Activated CD4-positive, alpha-beta memory T cell treated with anti-CD3 and anti-CD28 coated beads for 36 hours (primary cell): ENCODE data around the gene SLC25A13. TPM values are rescaled to one million over a fixed set of nuclear protein-coding genes. Genes with fewer than 3 reads are reported as not detected.

Experiments used
- CTCF ChIA-PET: fragments of 350-600 bp; sonication (Branson Sonifier 250); formaldehyde crosslinking; loops from one replicate; lab custom pipeline; 2021; ENCODE audit warnings: antibody characterized with exemption, inconsistent platforms; lab: Charles Lee
- POLR2A ChIA-PET: fragments of 350-600 bp; sonication (Branson Sonifier 250); formaldehyde crosslinking; loops from one replicate; lab custom pipeline; 2021; ENCODE audit warnings: antibody characterized with exemption; lab: Charles Lee
- DNase-seq: peaks from one replicate; pipeline ENCODE4 v3.0.0-alpha.2; 2020
- H3K27ac Mint-ChIP-seq: one replicate; pipeline ENCODE4 v1.8.0; 2021; ENCODE audit warnings: mixed read lengths
- H3K27me3 Mint-ChIP-seq: one replicate; pipeline ENCODE4 v1.8.0; 2021; ENCODE audit warnings: mixed read lengths
- H3K36me3 Mint-ChIP-seq: one replicate; pipeline ENCODE4 v1.8.0; 2021; ENCODE audit warnings: mixed read lengths
- H3K4me1 Mint-ChIP-seq: one replicate; pipeline ENCODE4 v1.8.0; 2021; ENCODE audit warnings: low read depth, mixed read lengths
- H3K4me3 Mint-ChIP-seq: one replicate; pipeline ENCODE4 v1.8.0; 2021; ENCODE audit warnings: mild to moderate bottlenecking, mixed read lengths
- H3K9me3 Mint-ChIP-seq: one replicate; pipeline ENCODE4 v1.8.0; 2021; ENCODE audit warnings: mixed read lengths
- intact Hi-C: fragments of 100-400 bp; cut with micrococcal nuclease; formaldehyde crosslinking; loops from one replicate; pipeline ENCODE4 v1.15.1; 2023
- total RNA-seq, 2 experiments: library from RNA; stranded (reverse); gene quantifications; one replicate each; pipeline ENCODE4 v1.2.3, GENCODE V29; 2021

SLC25A13 gene
- total RNA-seq, 2 experiments from 2014 or later: 7.5 to 7.9 TPM

DNA sequence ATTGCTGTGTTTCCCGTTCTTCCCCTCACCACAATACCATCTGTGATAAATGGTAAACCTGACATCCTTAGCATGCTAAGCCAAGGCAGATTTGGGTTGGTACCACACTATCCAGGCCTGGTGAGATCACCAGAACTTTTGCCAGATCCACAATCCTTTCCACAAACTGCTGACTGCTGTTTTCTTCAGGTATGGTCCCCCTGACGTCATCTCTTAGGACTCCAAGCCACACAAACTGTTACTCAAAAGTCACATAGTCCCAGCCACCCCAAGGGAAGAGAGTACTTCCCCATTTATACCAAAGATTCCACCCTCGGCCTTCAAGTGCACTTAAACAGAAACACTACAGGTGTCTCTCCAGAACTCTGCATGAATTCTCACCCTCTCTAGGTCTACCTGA is 34.8 kb downstream of the SLC25A13 start:
- no peak for DNase-seq
- H3K4me3 Mint-ChIP-seq: no peak overlapping the region
- peaks cover 5% of the 10 kb centered on the region for H3K9me3 Mint-ChIP-seq
- H3K27me3 Mint-ChIP-seq: no peaks in the 10 kb centered on the region
- H3K36me3 Mint-ChIP-seq: peaks cover 15% of the 10 kb centered on the region
- POLR2A ChIA-PET: interaction anchor here (1.7 kb wide), 1 partner anchor 17 kb away, joined by 6 read pairs; no protein-coding TSS in a partner anchor
- CTCF ChIA-PET: no interaction called here
- no peak overlapping the region for H3K27ac Mint-ChIP-seq
- intact Hi-C loops: no loop called here
- H3K4me1 Mint-ChIP-seq: peaks cover 46% of the 10 kb centered on the region

DNA sequence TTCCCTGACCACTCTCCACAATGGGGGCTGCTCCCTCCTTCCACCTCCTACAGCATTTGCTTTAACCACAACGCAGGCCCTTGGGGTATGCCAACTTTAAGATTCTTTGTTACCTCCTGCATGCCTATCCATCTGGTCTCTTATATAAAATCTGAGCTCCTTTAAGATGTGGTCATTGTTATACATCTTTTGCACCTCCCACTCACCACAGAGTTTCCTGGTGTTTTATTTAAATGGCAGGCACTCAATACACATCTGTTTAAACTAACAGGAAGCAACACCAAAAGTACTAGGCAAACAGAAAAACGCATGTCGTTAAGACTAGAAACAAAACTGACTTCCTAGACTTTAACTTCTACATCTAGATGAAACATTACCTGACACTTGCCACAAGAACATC is 36.3 kb downstream of the SLC25A13 start:
- ChIA-PET POLR2A (interaction anchor here (0.6 to 2.0 kb wide), 2 partner anchors 18 to 845 kb away, joined by 3 to 20 read pairs; no protein-coding TSS in a partner anchor), CTCF (no interaction called here)
- Mint-ChIP-seq H3K27me3 (no peaks in the 10 kb centered on the region), H3K4me1 (peaks cover 46% of the 10 kb centered on the region), H3K36me3 (peaks cover 14% of the 10 kb centered on the region), H3K9me3 (peaks cover 5% of the 10 kb centered on the region), H3K27ac (peak overlapping the region; percentile 55), H3K4me3 (no peak overlapping the region)
- intact Hi-C loops: loop anchor here (1.0 kb wide), 2 partner anchors 19 to 35 kb away; no protein-coding TSS in a partner anchor
- peak; percentile 12 for DNase-seq

DNA sequence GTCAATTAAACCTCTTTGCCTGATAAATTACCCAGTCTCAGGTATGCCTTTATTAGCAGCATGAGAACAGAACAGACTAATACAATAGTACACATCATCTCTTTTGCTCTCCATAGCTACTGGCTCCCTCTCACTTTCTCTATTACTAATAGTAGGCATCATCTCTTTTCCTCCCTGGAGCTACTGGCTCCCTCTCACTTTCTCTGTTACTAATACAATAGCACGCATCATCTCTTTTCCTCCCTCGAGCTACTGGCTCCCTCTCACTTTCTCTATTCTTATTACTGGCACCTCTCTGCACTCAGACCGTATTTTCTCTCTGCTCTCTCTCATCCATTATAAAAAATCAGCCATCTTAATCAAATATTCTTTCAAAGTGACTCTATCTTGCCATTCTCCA is 37.1 kb downstream of the SLC25A13 start:
- intact Hi-C loops: loop anchor here (1.0 kb wide), 2 partner anchors 19 to 35 kb away; no protein-coding TSS in a partner anchor
- Mint-ChIP-seq H3K4me1 (peaks cover 46% of the 10 kb centered on the region), H3K27ac (peak overlapping the region; percentile 55), H3K9me3 (peaks cover 3% of the 10 kb centered on the region), H3K36me3 (peaks cover 15% of the 10 kb centered on the region), H3K27me3 (no peaks in the 10 kb centered on the region), H3K4me3 (no peak overlapping the region)
- ChIA-PET POLR2A (interaction anchor here (2.0 kb wide), 1 partner anchor 19 kb away, joined by 20 read pairs; no protein-coding TSS in a partner anchor), CTCF (interaction anchor here (0.7 kb wide), 1 partner anchor 549 kb away, joined by 3 read pairs; no protein-coding TSS in a partner anchor)
- peak; percentile 11 for DNase-seq

DNA sequence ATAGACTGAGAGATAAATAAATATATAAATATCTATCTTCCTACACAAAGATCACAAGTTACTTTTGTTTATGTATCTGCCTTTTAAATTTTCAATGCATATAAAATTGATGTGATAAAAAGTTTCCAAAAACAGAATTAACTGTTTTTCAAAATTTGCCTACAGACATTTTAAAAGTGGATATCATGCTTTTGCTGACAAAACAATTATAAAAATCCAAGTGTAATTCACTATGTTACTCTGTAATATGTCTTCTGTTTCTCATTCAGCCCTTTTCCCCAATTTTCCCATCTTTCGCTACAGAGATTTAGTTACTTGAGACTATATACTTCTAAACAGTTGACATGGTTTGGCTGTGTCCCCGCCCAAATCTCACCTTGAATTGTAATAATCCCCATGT is 37.7 kb downstream of the SLC25A13 start:
- POLR2A ChIA-PET: interaction anchor here (2.0 kb wide), 1 partner anchor 20 kb away, joined by 20 read pairs; no protein-coding TSS in a partner anchor
- H3K36me3 Mint-ChIP-seq: peaks cover 13% of the 10 kb centered on the region
- H3K4me1 Mint-ChIP-seq: peaks cover 43% of the 10 kb centered on the region
- no peaks in the 10 kb centered on the region for H3K27me3 Mint-ChIP-seq
- CTCF ChIA-PET: interaction anchor here (0.7 kb wide), 1 partner anchor 550 kb away, joined by 3 read pairs; no protein-coding TSS in a partner anchor
- no peak for DNase-seq
- no peak overlapping the region for H3K4me3 Mint-ChIP-seq
- H3K9me3 Mint-ChIP-seq: peaks cover under 1% of the 10 kb centered on the region
- H3K27ac Mint-ChIP-seq: no peak overlapping the region
- intact Hi-C loops: no loop called here

DNA sequence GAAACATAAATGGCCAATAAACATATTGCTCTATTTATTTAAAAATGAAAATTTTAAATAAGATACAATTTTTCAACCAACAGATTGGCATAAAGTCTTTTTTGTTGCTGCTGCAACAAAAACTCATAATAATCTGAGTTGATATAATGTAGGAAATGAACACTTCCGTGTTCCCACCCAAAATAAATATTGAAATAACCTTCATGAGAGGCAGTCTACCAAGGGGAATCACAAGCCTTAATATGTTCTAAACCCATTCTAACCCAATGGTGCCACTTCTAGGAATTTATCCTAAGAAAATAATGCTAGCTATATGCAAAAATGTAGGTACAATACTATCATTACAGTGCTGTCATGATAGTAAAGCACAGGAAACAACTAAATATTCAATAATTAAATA is 39.1 kb downstream of the SLC25A13 start:
- Mint-ChIP-seq H3K9me3 (no peaks in the 10 kb centered on the region), H3K27ac (no peak overlapping the region), H3K27me3 (no peaks in the 10 kb centered on the region), H3K4me1 (peaks cover 41% of the 10 kb centered on the region), H3K36me3 (peaks cover 13% of the 10 kb centered on the region), H3K4me3 (no peak overlapping the region)
- CTCF ChIA-PET: no interaction called here
- POLR2A ChIA-PET: no interaction called here
- intact Hi-C loops: no loop called here
- no peak for DNase-seq

DNA sequence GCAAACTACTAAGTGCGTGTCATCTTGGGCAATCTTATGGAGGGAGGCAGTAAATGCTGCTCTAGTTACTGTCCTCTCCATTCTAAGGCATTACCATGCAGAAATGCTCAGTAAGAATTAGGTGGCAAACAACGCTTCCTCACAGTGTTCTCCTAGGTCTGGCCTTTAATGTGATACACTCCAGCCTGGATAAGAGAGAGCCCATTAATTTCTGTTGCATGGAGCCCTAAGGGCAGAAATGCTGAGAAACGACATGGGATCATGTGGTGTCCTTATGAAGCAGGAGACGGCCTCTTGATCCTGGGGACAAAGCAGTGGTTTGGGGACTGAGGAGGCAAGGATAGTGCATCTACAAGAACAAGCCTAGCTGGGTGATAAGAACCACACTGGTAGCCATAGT is 44.0 kb downstream of the SLC25A13 start:
- DNase-seq: no peak
- H3K4me3 Mint-ChIP-seq: no peak overlapping the region
- ChIA-PET POLR2A (no interaction called here), CTCF (no interaction called here)
- H3K27ac Mint-ChIP-seq: no peak overlapping the region
- peaks cover 3% of the 10 kb centered on the region for H3K9me3 Mint-ChIP-seq
- H3K27me3 Mint-ChIP-seq: no peaks in the 10 kb centered on the region
- intact Hi-C loops: no loop called here
- H3K4me1 Mint-ChIP-seq: peaks cover 6% of the 10 kb centered on the region
- H3K36me3 Mint-ChIP-seq: peaks cover 40% of the 10 kb centered on the region

DNA sequence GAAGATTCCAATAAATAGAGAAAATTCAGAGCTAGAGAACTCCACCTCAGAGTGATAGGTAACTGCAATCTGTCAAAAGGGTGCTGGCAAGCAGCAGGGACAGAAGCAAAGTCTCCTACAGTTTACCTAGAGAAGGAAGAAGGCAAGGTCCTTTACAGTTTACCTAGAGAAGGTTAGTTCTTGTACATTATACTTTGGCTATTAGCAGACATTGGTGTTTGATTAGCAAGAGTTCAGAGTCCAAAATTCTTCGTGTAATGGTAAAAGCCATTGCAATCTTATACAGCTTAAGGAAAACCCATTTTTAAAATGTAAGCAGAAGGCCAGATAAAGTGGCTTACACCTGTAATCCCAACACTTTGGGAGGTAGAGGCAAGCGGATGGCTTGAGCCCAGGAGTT is 45.9 kb downstream of the SLC25A13 start:
- peaks cover 3% of the 10 kb centered on the region for H3K9me3 Mint-ChIP-seq
- POLR2A ChIA-PET: interaction anchor here (0.6 to 0.9 kb wide), 2 partner anchors 29 to 286 kb away, joined by 3 to 5 read pairs; no protein-coding TSS in a partner anchor
- peaks cover 42% of the 10 kb centered on the region for H3K36me3 Mint-ChIP-seq
- no peak for DNase-seq
- peaks cover 6% of the 10 kb centered on the region for H3K4me1 Mint-ChIP-seq
- intact Hi-C loops: no loop called here
- no peaks in the 10 kb centered on the region for H3K27me3 Mint-ChIP-seq
- CTCF ChIA-PET: no interaction called here
- H3K4me3 Mint-ChIP-seq: no peak overlapping the region
- H3K27ac Mint-ChIP-seq: no peak overlapping the region

DNA sequence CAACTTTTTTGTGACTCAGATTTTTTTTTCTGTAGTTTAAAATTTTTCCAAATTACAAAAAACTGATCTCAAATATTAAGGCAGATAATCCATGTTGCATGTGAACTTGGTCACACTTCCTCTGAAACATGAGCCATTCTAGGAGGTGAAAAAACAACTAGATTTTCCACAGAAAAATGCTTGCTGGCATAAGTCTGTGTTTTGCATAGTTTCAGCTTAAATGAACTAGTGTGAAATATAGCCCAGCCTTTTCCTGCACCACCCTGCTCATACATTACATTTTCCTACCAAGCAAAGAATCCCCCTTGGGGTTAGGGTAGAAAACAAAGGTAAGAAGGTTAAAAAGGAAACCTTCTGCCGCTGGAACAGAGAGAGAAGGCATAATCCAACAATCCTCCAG is 48.2 kb downstream of the SLC25A13 start:
- Mint-ChIP-seq H3K4me3 (no peak overlapping the region), H3K27ac (no peak overlapping the region), H3K36me3 (peaks cover 48% of the 10 kb centered on the region), H3K9me3 (peaks cover 6% of the 10 kb centered on the region), H3K27me3 (no peaks in the 10 kb centered on the region), H3K4me1 (peaks cover 5% of the 10 kb centered on the region)
- POLR2A ChIA-PET: no interaction called here
- intact Hi-C loops: no loop called here
- DNase-seq: no peak
- CTCF ChIA-PET: no interaction called here

DNA sequence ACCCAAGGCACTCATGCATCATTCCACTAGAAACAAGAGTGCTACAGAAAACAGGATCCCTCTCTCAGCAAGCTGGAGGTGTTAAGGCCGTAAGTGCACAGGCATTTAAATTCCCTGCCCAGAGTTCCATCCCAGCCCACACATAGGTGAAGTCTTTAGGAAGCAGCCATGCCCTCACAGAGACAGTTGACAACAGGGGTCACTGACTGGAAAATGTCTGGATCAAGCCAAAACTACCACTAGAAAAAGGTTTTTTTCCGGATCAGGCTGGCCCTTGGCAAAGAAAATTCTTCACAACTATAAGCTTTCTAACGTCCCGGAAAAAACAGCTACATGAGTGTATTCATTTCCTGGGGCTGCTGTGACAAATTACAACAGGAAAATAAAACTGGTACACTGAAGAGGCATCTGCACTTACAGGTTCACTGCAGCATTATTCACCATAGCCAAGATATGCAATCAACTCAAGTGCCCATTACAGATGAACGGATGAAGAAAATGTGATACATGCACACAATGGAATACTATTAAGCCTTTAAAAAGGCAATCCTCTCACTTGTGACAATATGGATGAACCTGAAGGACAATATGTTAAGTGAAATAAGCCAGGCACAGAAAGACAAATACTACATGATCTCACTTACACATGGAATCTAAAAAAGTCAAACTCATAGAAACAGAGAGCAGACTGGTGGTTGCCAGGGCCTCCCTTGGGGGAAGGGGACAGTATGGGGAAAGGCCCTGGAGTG is 52.5 kb downstream of the SLC25A13 start:
- ChIA-PET CTCF (no interaction called here), POLR2A (no interaction called here)
- H3K4me3 Mint-ChIP-seq: no peak overlapping the region
- H3K27me3 Mint-ChIP-seq: no peaks in the 10 kb centered on the region
- intact Hi-C loops: no loop called here
- peaks cover 3% of the 10 kb centered on the region for H3K9me3 Mint-ChIP-seq
- no peak overlapping the region for H3K27ac Mint-ChIP-seq
- H3K4me1 Mint-ChIP-seq: peaks cover 5% of the 10 kb centered on the region
- no peak for DNase-seq
- peaks cover 35% of the 10 kb centered on the region for H3K36me3 Mint-ChIP-seq

DNA sequence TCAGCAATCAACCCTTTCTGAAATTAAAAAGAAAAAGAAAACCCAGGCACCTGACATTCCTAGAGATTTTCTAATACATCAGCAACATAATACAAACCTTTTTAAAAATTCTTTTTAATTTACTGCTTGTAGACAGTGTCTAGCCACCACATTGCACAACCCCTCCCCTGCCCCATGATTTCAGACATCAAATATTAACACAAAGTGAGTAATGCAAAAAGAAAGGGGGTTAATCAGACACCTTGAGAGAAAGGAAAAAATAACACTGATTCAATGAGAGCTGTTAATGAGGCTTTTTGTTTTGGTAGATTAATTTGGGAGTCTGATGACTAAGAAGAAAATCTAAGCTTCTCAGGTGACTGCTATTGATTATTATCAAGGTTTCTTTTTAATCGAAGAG is 55.3 kb downstream of the SLC25A13 start:
- Mint-ChIP-seq H3K36me3 (peaks cover 32% of the 10 kb centered on the region), H3K9me3 (peaks cover 3% of the 10 kb centered on the region), H3K4me1 (peaks cover 8% of the 10 kb centered on the region), H3K27me3 (no peaks in the 10 kb centered on the region), H3K4me3 (no peak overlapping the region), H3K27ac (no peak overlapping the region)
- intact Hi-C loops: no loop called here
- POLR2A ChIA-PET: no interaction called here
- CTCF ChIA-PET: interaction anchor here (1.8 kb wide), 1 partner anchor 42 kb away, joined by 4 read pairs; no protein-coding TSS in a partner anchor
- DNase-seq: no peak

DNA sequence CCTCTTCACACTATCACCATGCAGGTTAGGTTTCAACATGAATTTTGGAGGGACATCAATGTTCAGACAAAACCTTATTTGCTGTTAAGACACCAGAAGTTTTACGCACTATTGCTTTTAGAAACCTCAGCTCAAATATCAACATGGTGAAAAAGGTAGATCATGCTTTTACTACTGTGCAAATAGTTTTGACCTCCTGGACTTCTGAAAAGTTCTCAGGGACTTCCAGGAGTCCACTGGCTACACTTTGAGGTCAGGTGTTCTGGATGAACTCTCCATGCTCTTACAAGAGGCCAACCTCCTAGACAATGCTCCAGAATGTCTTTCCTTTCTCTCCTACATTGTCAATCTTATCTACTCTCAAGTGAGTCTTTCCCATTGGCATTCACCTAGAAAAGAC is 55.9 kb downstream of the SLC25A13 start:
- Mint-ChIP-seq H3K4me1 (peaks cover 8% of the 10 kb centered on the region), H3K27me3 (no peaks in the 10 kb centered on the region), H3K4me3 (no peak overlapping the region), H3K36me3 (peaks cover 30% of the 10 kb centered on the region), H3K9me3 (peaks cover 3% of the 10 kb centered on the region), H3K27ac (no peak overlapping the region)
- CTCF ChIA-PET: interaction anchor here (1.8 kb wide), 1 partner anchor 41 kb away, joined by 4 read pairs; no protein-coding TSS in a partner anchor
- POLR2A ChIA-PET: no interaction called here
- DNase-seq: no peak
- intact Hi-C loops: no loop called here

DNA sequence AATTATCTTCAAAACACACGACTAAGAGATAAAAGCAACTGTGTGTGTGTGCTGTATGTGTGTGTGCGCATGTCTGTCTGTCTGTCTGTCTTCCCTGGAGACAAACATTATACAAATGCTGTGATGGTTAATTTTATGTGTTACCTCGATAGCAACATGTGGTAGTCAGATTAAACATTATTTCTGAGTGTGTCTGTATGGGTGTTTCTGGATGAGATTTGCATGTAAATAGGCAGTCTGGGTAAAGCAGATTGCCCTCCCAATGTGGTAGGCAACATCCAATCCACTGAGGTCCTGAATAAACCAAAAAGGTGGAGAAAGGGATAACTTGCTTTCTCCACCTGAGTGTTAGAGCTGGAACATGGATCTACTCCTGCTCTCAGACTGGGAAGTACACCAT is 67.9 kb downstream of the SLC25A13 start:
- H3K27me3 Mint-ChIP-seq: no peaks in the 10 kb centered on the region
- no peak overlapping the region for H3K4me3 Mint-ChIP-seq
- H3K27ac Mint-ChIP-seq: no peak overlapping the region
- H3K4me1 Mint-ChIP-seq: no peaks in the 10 kb centered on the region
- intact Hi-C loops: no loop called here
- peaks cover 30% of the 10 kb centered on the region for H3K36me3 Mint-ChIP-seq
- ChIA-PET POLR2A (no interaction called here), CTCF (no interaction called here)
- DNase-seq: no peak
- H3K9me3 Mint-ChIP-seq: peaks cover 28% of the 10 kb centered on the region
